ENCODE measurements around the gene LRRC10. TPM values are rescaled to one million over a fixed set of nuclear protein-coding genes. Genes with fewer than 3 reads are reported as not detected.
A peak's percentile ranks its signal among the peaks of the same experiment; 100 is the strongest.

Gene LRRC10
- total RNA-seq, 1 experiment from 2014 or later, result not detected

DNA sequence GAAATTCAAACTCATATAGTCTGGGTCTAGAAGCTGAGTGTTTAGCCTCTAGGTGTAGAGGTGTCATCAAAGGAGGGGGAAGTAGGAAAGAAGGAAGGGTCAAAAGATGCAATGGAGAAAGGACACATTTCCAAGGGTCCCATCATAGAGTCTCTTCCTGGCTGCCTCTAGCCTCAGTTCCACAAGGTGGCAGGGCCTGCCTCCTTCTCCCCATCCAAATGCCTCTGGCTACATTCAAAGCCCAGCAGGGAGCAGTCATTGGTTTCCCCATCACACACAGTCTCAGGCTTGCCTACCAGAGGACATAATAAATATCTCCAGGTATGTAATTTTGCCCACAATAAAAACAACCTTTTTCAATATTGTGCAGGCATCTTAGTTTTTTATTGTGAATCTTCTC lies 27.5 kb downstream of the LRRC10 start:
- Mint-ChIP-seq H3K9me3 (ENCODE audit: unreplicated experiment) (no peaks in the 10 kb centered on the region), H3K27ac (ENCODE audit: low read depth, unreplicated experiment) (no peak overlapping the region), H3K36me3 (ENCODE audit: insufficient read depth, unreplicated experiment) (peaks cover 38% of the 10 kb centered on the region), H3K4me1 (ENCODE audit: insufficient read depth, unreplicated experiment) (no peaks in the 10 kb centered on the region), H3K27me3 (ENCODE audit: insufficient read depth, unreplicated experiment) (no peaks in the 10 kb centered on the region), H3K4me3 (ENCODE audit: unreplicated experiment) (no peak overlapping the region)
- ChIA-PET CTCF (interaction anchor here (0.6 to 2.0 kb wide), 3 partner anchors 113 to 569 kb away, joined by 3 to 6 read pairs (median 5); partner anchors contain the start of gene FRS2), POLR2A (interaction anchor here (0.6 kb wide), 2 partner anchors 28 to 223 kb away, joined by 3 read pairs; no protein-coding TSS in a partner anchor)
- no TSS peak for BruUV-seq (replicated peaks)
- intact Hi-C loops (cut with micrococcal nuclease), result no loop called here
- TF ChIP-seq, protein P1, sequence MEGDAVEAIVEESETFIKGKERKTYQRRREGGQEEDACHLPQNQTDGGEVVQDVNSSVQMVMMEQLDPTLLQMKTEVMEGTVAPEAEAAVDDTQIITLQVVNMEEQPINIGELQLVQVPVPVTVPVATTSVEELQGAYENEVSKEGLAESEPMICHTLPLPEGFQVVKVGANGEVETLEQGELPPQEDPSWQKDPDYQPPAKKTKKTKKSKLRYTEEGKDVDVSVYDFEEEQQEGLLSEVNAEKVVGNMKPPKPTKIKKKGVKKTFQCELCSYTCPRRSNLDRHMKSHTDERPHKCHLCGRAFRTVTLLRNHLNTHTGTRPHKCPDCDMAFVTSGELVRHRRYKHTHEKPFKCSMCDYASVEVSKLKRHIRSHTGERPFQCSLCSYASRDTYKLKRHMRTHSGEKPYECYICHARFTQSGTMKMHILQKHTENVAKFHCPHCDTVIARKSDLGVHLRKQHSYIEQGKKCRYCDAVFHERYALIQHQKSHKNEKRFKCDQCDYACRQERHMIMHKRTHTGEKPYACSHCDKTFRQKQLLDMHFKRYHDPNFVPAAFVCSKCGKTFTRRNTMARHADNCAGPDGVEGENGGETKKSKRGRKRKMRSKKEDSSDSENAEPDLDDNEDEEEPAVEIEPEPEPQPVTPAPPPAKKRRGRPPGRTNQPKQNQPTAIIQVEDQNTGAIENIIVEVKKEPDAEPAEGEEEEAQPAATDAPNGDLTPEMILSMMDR (IDR thresholded peaks at IDR 0.05; ENCODE audit: unreplicated experiment), result no peak
- peak; percentile 16 for DNase-seq (ENCODE audit: unreplicated experiment)

DNA sequence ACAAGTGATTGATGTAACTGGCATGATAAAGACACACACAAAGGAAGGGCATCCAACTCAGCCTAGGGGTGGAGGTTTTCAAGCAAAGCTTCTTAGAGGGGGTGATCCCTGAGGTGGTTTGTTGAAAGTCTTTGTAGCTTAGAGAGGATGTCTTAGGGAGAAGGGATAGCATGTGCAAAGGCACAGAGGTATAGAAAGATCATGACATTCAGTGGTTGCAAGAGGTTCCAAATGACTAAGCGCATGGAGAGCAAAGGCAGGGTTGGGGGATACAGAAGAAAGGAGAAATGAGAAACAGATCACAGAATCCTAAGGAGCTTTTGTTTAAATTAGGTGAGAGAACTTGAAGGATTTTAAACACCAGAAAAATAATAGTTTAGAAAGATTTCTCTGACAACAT lies 30.6 kb downstream of the LRRC10 start:
- no peak for DNase-seq (ENCODE audit: unreplicated experiment)
- POLR2A ChIA-PET, result interaction anchor here (0.8 to 3.7 kb wide), 2 partner anchors 10 to 201 kb away, joined by 4 to 16 read pairs; no protein-coding TSS in a partner anchor
- no peak overlapping the region for H3K27ac Mint-ChIP-seq (ENCODE audit: low read depth, unreplicated experiment)

DNA sequence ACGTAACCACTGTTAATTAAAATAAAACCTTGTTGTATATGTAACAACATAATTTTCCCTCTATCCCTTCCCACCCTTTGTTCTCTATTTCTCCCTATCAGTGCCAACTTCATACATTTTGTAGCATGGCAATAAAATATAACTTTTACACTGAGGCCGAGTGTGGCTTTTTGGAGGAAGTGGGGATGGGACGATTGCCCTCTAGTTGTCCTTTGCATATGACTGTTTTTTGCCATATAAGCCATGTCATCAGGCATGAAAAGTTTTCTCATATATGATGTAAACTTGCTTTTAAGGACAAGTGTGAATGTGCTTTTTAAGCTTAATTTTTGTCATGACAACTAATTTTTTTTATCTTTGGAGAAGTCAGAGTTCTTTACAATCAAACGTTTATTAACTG lies 31.7 kb downstream of the LRRC10 start:
- no TSS peak for BruUV-seq (replicated peaks)
- Mint-ChIP-seq H3K4me1 (ENCODE audit: insufficient read depth, unreplicated experiment) (no peaks in the 10 kb centered on the region), H3K4me3 (ENCODE audit: unreplicated experiment) (no peak overlapping the region), H3K36me3 (ENCODE audit: insufficient read depth, unreplicated experiment) (peaks cover 27% of the 10 kb centered on the region), H3K9me3 (ENCODE audit: unreplicated experiment) (no peaks in the 10 kb centered on the region), H3K27ac (ENCODE audit: low read depth, unreplicated experiment) (no peak overlapping the region), H3K27me3 (ENCODE audit: insufficient read depth, unreplicated experiment) (no peaks in the 10 kb centered on the region)
- POLR2A ChIA-PET, result interaction anchor here (0.7 to 3.7 kb wide), 2 partner anchors 9 to 24 kb away, joined by 4 to 16 read pairs; no protein-coding TSS in a partner anchor
- intact Hi-C loops (cut with micrococcal nuclease), result no loop called here
- TF ChIP-seq, protein P1 (IDR thresholded peaks at IDR 0.05; ENCODE audit: unreplicated experiment), result no peak
- CTCF ChIA-PET, result interaction anchor here (1.4 to 3.9 kb wide), 3 partner anchors 8 to 108 kb away, joined by 3 to 20 read pairs (median 3); partner anchors contain the start of gene FRS2
- no peak for DNase-seq (ENCODE audit: unreplicated experiment)

More for the DNA sequence above, 30.6 kb downstream of the LRRC10 start:
- BruUV-seq (replicated peaks), result no TSS peak
- intact Hi-C loops (cut with micrococcal nuclease), result no loop called here
- no peaks in the 10 kb centered on the region for H3K27me3 Mint-ChIP-seq (ENCODE audit: insufficient read depth, unreplicated experiment)
- H3K4me3 Mint-ChIP-seq (ENCODE audit: unreplicated experiment), result no peak overlapping the region
- no peaks in the 10 kb centered on the region for H3K4me1 Mint-ChIP-seq (ENCODE audit: insufficient read depth, unreplicated experiment)
- CTCF ChIA-PET, result interaction anchor here (0.6 to 3.9 kb wide), 4 partner anchors 9 to 223 kb away, joined by 3 to 20 read pairs (median 4); no protein-coding TSS in a partner anchor
- H3K36me3 Mint-ChIP-seq (ENCODE audit: insufficient read depth, unreplicated experiment), result peaks cover 17% of the 10 kb centered on the region
- TF ChIP-seq, protein P1 (IDR thresholded peaks at IDR 0.05; ENCODE audit: unreplicated experiment), result no peak
- no peaks in the 10 kb centered on the region for H3K9me3 Mint-ChIP-seq (ENCODE audit: unreplicated experiment)

DNA sequence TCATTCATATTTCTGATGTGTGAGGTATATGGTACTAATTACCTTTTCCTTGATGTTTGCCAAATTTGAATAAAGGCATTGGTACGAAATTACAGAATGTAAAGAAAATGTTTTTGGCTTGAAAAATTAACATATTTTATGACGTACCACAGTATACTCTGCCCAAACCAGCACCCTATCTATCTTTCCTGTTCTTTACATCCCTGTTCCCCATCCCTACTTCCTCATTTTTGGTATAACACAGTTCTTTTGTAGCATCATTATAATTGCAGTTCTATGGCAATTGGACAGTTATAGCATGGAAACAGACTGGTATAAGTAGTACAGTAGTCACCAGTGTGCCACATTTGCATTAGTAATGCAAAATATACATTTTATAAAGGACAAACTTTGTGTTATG lies 32.4 kb downstream of the LRRC10 start:
- CTCF ChIA-PET, result interaction anchor here (1.5 kb wide), 1 partner anchor 108 kb away, joined by 3 read pairs; the partner anchor contains the start of gene FRS2

More for the DNA sequence above, 32.4 kb downstream of the LRRC10 start:
- Mint-ChIP-seq H3K4me1 (ENCODE audit: insufficient read depth, unreplicated experiment) (no peaks in the 10 kb centered on the region), H3K36me3 (ENCODE audit: insufficient read depth, unreplicated experiment) (peaks cover 34% of the 10 kb centered on the region), H3K9me3 (ENCODE audit: unreplicated experiment) (no peaks in the 10 kb centered on the region), H3K27me3 (ENCODE audit: insufficient read depth, unreplicated experiment) (no peaks in the 10 kb centered on the region), H3K27ac (ENCODE audit: low read depth, unreplicated experiment) (no peak overlapping the region), H3K4me3 (ENCODE audit: unreplicated experiment) (no peak overlapping the region)
- POLR2A ChIA-PET, result no interaction called here
- DNase-seq (ENCODE audit: unreplicated experiment), result no peak
- intact Hi-C loops (cut with micrococcal nuclease), result no loop called here
- TF ChIP-seq, protein P1 (IDR thresholded peaks at IDR 0.05; ENCODE audit: unreplicated experiment), result no peak
- no TSS peak for BruUV-seq (replicated peaks)
